ENCODE measurements around the gene RPS24.

The RPS24 gene

DNA sequence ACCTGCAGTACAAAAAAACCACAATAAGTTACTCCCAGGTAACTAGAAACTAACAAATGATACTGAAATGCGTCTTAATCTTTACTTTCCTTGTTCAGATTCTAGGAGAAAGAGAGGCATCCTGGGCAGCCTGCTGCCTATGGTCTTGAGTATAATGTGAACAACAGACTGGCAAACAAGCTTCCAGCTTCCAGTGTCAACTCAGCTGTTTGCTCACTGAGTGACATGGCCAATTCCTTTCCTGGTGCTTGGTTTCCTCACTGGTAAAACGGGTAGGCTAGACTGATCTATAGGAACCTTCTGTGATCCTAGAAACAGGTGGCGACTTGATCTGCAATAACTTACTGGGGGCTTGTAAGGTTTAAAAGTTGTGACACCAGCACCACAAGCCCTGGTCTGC is 14.4 kb upstream of the RPS24 start:
- Histone ChIP-seq H2AFZ (ENCODE audit: low read depth) (no peak overlapping the region), H3K4me3 (IDR thresholded peaks at IDR 0.05; ENCODE audit: insufficient read depth, low read depth, low read length) (no peak overlapping the region), H3K27me3 (ENCODE audit: insufficient read depth, low read depth) (no peaks in the 10 kb centered on the region), H3K4me1 (ENCODE audit: low read depth, poor library complexity, severe bottlenecking) (no peaks in the 10 kb centered on the region), H3K79me2 (ENCODE audit: insufficient read depth, low read depth) (no peaks in the 10 kb centered on the region), H4K20me1 (ENCODE audit: insufficient read depth) (no peaks in the 10 kb centered on the region), H3K36me3 (ENCODE audit: insufficient read depth) (peaks cover 9% of the 10 kb centered on the region; the same call in 1 of the 2 replicates), H3K27ac (no peak overlapping the region), H3K4me2 (no peak overlapping the region), H3K9ac (no peak overlapping the region)
- TF ChIP-seq, protein P1, sequence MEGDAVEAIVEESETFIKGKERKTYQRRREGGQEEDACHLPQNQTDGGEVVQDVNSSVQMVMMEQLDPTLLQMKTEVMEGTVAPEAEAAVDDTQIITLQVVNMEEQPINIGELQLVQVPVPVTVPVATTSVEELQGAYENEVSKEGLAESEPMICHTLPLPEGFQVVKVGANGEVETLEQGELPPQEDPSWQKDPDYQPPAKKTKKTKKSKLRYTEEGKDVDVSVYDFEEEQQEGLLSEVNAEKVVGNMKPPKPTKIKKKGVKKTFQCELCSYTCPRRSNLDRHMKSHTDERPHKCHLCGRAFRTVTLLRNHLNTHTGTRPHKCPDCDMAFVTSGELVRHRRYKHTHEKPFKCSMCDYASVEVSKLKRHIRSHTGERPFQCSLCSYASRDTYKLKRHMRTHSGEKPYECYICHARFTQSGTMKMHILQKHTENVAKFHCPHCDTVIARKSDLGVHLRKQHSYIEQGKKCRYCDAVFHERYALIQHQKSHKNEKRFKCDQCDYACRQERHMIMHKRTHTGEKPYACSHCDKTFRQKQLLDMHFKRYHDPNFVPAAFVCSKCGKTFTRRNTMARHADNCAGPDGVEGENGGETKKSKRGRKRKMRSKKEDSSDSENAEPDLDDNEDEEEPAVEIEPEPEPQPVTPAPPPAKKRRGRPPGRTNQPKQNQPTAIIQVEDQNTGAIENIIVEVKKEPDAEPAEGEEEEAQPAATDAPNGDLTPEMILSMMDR (conservative IDR thresholded peaks at IDR 0.05; ENCODE audit: low read depth, low read length) = no peak

DNA sequence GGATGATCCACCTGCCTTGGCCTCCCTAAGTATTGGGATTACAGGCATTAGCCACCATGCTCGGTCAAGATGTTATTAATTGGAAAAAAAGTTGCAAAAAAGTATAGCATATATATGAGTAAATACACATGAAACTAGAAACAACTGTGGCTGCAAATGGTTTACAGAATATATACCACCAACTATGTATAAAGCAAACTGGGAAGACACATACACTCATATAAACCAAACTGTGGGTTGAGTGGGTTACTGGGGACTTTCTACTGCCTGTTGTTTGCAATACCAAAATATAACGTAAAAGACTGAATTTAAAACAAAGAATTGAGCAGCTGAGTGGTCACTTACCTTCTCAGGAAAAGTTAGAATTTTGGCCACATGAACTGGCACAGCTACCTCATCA is 12.5 kb upstream of the RPS24 start:
- H3K4me3 ChIP-seq (IDR thresholded peaks at IDR 0.05; ENCODE audit: insufficient read depth, low read depth, low read length) = no peak overlapping the region
- no peak overlapping the region for H3K27ac ChIP-seq
- no peaks in the 10 kb centered on the region for H3K27me3 ChIP-seq (ENCODE audit: insufficient read depth, low read depth)
- no peaks in the 10 kb centered on the region for H4K20me1 ChIP-seq (ENCODE audit: insufficient read depth)
- peaks cover 17% of the 10 kb centered on the region; the same call in 1 of the 2 replicates for H3K36me3 ChIP-seq (ENCODE audit: insufficient read depth)
- H3K9ac ChIP-seq = no peak overlapping the region
- H2AFZ ChIP-seq (ENCODE audit: low read depth) = no peak overlapping the region
- no peaks in the 10 kb centered on the region for H3K4me1 ChIP-seq (ENCODE audit: low read depth, poor library complexity, severe bottlenecking)
- TF ChIP-seq, protein P1 (conservative IDR thresholded peaks at IDR 0.05; ENCODE audit: low read depth, low read length) = no peak
- no peak overlapping the region for H3K4me2 ChIP-seq
- no peaks in the 10 kb centered on the region for H3K79me2 ChIP-seq (ENCODE audit: insufficient read depth, low read depth)

DNA sequence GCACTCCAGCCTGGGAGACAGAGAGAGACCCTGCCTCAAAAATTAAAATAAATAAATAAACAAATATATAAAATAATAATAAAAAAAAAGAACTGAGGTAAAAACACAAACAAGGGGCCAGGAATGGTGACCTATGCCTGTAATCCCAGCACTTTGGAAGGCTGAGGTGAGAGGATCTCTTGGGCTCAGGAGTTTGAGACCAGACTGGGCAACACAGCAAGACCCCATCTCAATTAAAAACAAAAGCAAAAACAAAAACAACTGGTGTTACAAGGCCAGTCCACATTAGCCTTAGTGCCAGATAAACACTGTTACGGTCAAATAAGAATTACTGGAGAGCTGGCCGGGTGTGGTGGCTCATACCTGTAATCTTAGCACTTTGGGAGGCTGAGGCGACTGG is 9.9 kb upstream of the RPS24 start:
- Histone ChIP-seq H3K27ac (no peak overlapping the region), H3K36me3 (ENCODE audit: insufficient read depth) (peaks cover 17% of the 10 kb centered on the region; the same call in 1 of the 2 replicates), H3K79me2 (ENCODE audit: insufficient read depth, low read depth) (peaks cover 21% of the 10 kb centered on the region), H4K20me1 (ENCODE audit: insufficient read depth) (no peaks in the 10 kb centered on the region), H3K4me2 (no peak overlapping the region), H2AFZ (ENCODE audit: low read depth) (no peak overlapping the region), H3K27me3 (ENCODE audit: insufficient read depth, low read depth) (no peaks in the 10 kb centered on the region), H3K9ac (no peak overlapping the region), H3K4me1 (ENCODE audit: low read depth, poor library complexity, severe bottlenecking) (peaks cover 6% of the 10 kb centered on the region), H3K4me3 (IDR thresholded peaks at IDR 0.05; ENCODE audit: insufficient read depth, low read depth, low read length) (no peak overlapping the region)
- TF ChIP-seq, protein P1 (conservative IDR thresholded peaks at IDR 0.05; ENCODE audit: low read depth, low read length) = no peak

DNA sequence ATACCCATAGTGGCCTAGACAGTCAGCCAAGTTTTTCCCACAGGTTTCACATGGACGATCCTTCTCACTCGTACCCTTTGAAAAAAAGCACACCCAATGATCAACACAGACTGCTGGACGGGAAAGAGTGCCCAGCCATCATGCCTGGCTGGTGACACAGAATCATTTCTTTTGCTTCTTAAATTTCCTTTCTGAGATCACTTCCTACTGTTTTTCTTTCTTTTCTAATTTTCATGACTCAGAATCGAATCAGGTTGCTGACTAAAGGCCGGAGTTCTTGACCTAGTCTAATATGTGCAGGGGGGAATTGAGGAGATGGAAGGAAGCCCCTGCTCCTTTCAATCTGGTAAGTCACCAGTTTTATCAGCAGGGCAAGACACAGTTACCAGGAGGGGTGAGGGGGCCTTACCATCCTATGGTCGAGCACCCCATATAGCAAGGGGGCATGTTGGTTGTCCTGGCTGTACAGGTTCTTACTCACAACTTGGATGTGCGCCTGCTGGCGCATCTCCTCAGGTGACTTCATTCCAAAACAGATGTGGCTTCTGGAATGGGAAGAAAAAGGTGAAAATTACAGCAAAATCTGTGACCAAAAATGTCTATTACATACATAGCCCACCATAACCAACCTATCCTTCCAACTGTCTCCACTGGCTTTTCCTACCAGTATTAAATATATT is 7.8 kb upstream of the RPS24 start:
- Histone ChIP-seq H3K27ac (no peak overlapping the region), H3K4me2 (no peak overlapping the region), H3K9ac (no peak overlapping the region), H4K20me1 (ENCODE audit: insufficient read depth) (no peaks in the 10 kb centered on the region), H3K4me1 (ENCODE audit: low read depth, poor library complexity, severe bottlenecking) (peaks cover 6% of the 10 kb centered on the region), H3K36me3 (ENCODE audit: insufficient read depth) (peaks cover 17% of the 10 kb centered on the region; the same call in 1 of the 2 replicates), H3K4me3 (IDR thresholded peaks at IDR 0.05; ENCODE audit: insufficient read depth, low read depth, low read length) (no peak overlapping the region), H3K27me3 (ENCODE audit: insufficient read depth, low read depth) (no peaks in the 10 kb centered on the region), H2AFZ (ENCODE audit: low read depth) (no peak overlapping the region), H3K79me2 (ENCODE audit: insufficient read depth, low read depth) (peaks cover 26% of the 10 kb centered on the region)
- TF ChIP-seq, protein P1 (conservative IDR thresholded peaks at IDR 0.05; ENCODE audit: low read depth, low read length) = no peak
